Measurements from ENCODE around the gene KRTAP27-1.

- TF ChIP-seq ZNF274 (IDR thresholded peaks at IDR 0.05; ENCODE audit: low read depth, low read length) (no peak), YY1 (IDR thresholded peaks at IDR 0.05; ENCODE audit: insufficient read depth, insufficient read length) (no peak), SUZ12 (IDR thresholded peaks at IDR 0.05; ENCODE audit: extremely low read depth, insufficient read depth, insufficient read length) (no peak)
Measured at GRCh38 chr21:30345014-30345413, 7.5 kb upstream of the KRTAP27-1 start.
